Measurements from ENCODE around the gene JAZF1. TPM values are rescaled to one million over a fixed set of nuclear protein-coding genes. Genes with fewer than 3 reads are reported as not detected.

Gene JAZF1
- total and polyA plus RNA-seq, 10 of the 15 experiments (the other 5 are each of a cell fraction or from before 2014, with no cell fraction given), result 0.04 to 0.82 (median 0.15) TPM; not detected in 3

GRCh38 chr7:28115261-28115660, 65.3 kb downstream of the JAZF1 start (continued):
- TF ChIP-seq TCF12 (IDR thresholded peaks at IDR 0.05; ENCODE audit: low read depth, low read length) (no peak), HDAC6 (IDR thresholded peaks at IDR 0.05; ENCODE audit: unreplicated experiment) (no peak), E4F1 (IDR thresholded peaks at IDR 0.05; ENCODE audit: borderline replicate concordance, partially characterized antibody) (no peak), SRF (IDR thresholded peaks at IDR 0.05; ENCODE audit: low read depth in 2 of 2, low read length in 2 of 2) (no peak), WRNIP1 (IDR thresholded peaks at IDR 0.05; ENCODE audit: borderline replicate concordance, low read depth, low read length) (no peak), MTA2 (IDR thresholded peaks at IDR 0.05; ENCODE audit: low read depth) (no peak), SPI1 (IDR thresholded peaks at IDR 0.05; ENCODE audit: borderline replicate concordance, insufficient read depth, low read depth, low read length) (no peak), NFYB (IDR thresholded peaks at IDR 0.05; ENCODE audit: insufficient read depth, low read depth, low read length) (no peak), ZBTB11 (CRISPR knock-in tag; IDR thresholded peaks at IDR 0.05) (no peak), NRF1 (conservative IDR thresholded peaks at IDR 0.05; ENCODE audit: low read depth, low read length) (no peak), ASH2L (IDR thresholded peaks at IDR 0.05; ENCODE audit: borderline replicate concordance, low read depth) (no peak), SMAD1 (IDR thresholded peaks at IDR 0.05; ENCODE audit: low read depth, partially characterized antibody) (no peak), CEBPB (IDR thresholded peaks at IDR 0.05; ENCODE audit: borderline replicate concordance in 1 of 2, low read depth in 2 of 2, low read length in 2 of 2) (no peak)
